Measurements from ENCODE around the gene CDH4. TPM values are rescaled to one million over a fixed set of nuclear protein-coding genes. Genes with fewer than 3 reads are reported as not detected.

CDH4 gene
- total RNA-seq, 2 experiments from 2014 or later, result 0.10 to 0.15 TPM

GRCh38 chr20:61919239-61919638, 667.2 kb downstream of the CDH4 start:
- Mint-ChIP-seq H3K36me3 (ENCODE audit: low read depth) (no peaks in the 10 kb centered on the region), H3K27me3 (ENCODE audit: low read depth) (no peaks in the 10 kb centered on the region), H3K4me3 (no peak overlapping the region), H3K4me1 (ENCODE audit: low read depth) (no peaks in the 10 kb centered on the region), H3K9me3 (no peaks in the 10 kb centered on the region), H3K27ac (no peak overlapping the region)
- intact Hi-C loops (cut with micrococcal nuclease), result no loop called here
- CTCF ChIA-PET, result no interaction called here
- DNase-seq, result no peak

- CTCF ChIA-PET, result no interaction called here
- no peak overlapping the region for H3K27ac Mint-ChIP-seq
- intact Hi-C loops (cut with micrococcal nuclease), result no loop called here
- H3K4me3 Mint-ChIP-seq, result no peak overlapping the region
- H3K36me3 Mint-ChIP-seq (ENCODE audit: low read depth), result no peaks in the 10 kb centered on the region
- no peaks in the 10 kb centered on the region for H3K4me1 Mint-ChIP-seq (ENCODE audit: low read depth)
- no peaks in the 10 kb centered on the region for H3K9me3 Mint-ChIP-seq
- no peak for DNase-seq
- H3K27me3 Mint-ChIP-seq (ENCODE audit: low read depth), result no peaks in the 10 kb centered on the region
These were observed 667.8 kb downstream of the CDH4 start for GRCh38 chr20:61919675-61920365.

GRCh38 chr20:61922411-61922810, 670.4 kb downstream of the CDH4 start:
- DNase-seq, result no peak
- H3K27me3 Mint-ChIP-seq (ENCODE audit: low read depth), result no peaks in the 10 kb centered on the region
- no peaks in the 10 kb centered on the region for H3K9me3 Mint-ChIP-seq
- CTCF ChIA-PET, result no interaction called here
- no peaks in the 10 kb centered on the region for H3K36me3 Mint-ChIP-seq (ENCODE audit: low read depth)
- no peak overlapping the region for H3K27ac Mint-ChIP-seq
- intact Hi-C loops (cut with micrococcal nuclease), result no loop called here
- H3K4me3 Mint-ChIP-seq, result no peak overlapping the region
- H3K4me1 Mint-ChIP-seq (ENCODE audit: low read depth), result no peaks in the 10 kb centered on the region

- no peaks in the 10 kb centered on the region for H3K9me3 Mint-ChIP-seq
- CTCF ChIA-PET, result interaction anchor here (0.9 kb wide), 1 partner anchor 27 kb away, joined by 3 read pairs; no protein-coding TSS in a partner anchor
- H3K27me3 Mint-ChIP-seq (ENCODE audit: low read depth), result no peaks in the 10 kb centered on the region
- intact Hi-C loops (cut with micrococcal nuclease), result no loop called here
- DNase-seq, result no peak
- no peaks in the 10 kb centered on the region for H3K4me1 Mint-ChIP-seq (ENCODE audit: low read depth)
- no peak overlapping the region for H3K27ac Mint-ChIP-seq
- H3K36me3 Mint-ChIP-seq (ENCODE audit: low read depth), result no peaks in the 10 kb centered on the region
- H3K4me3 Mint-ChIP-seq, result no peak overlapping the region
These were observed 670.9 kb downstream of the CDH4 start for GRCh38 chr20:61922936-61923335.

GRCh38 chr20:61923371-61924166, 671.5 kb downstream of the CDH4 start:
- CTCF ChIA-PET, result interaction anchor here (0.9 kb wide), 1 partner anchor 27 kb away, joined by 3 read pairs; no protein-coding TSS in a partner anchor
- H3K4me1 Mint-ChIP-seq (ENCODE audit: low read depth), result no peaks in the 10 kb centered on the region
- H3K36me3 Mint-ChIP-seq (ENCODE audit: low read depth), result no peaks in the 10 kb centered on the region
- no peak overlapping the region for H3K27ac Mint-ChIP-seq
- H3K4me3 Mint-ChIP-seq, result no peak overlapping the region
- intact Hi-C loops (cut with micrococcal nuclease), result no loop called here
- no peaks in the 10 kb centered on the region for H3K9me3 Mint-ChIP-seq
- no peak for DNase-seq
- no peaks in the 10 kb centered on the region for H3K27me3 Mint-ChIP-seq (ENCODE audit: low read depth)

- Mint-ChIP-seq H3K27ac (no peak overlapping the region), H3K36me3 (ENCODE audit: low read depth) (no peaks in the 10 kb centered on the region), H3K4me3 (no peak overlapping the region), H3K27me3 (ENCODE audit: low read depth) (no peaks in the 10 kb centered on the region), H3K9me3 (no peaks in the 10 kb centered on the region), H3K4me1 (ENCODE audit: low read depth) (no peaks in the 10 kb centered on the region)
- intact Hi-C loops (cut with micrococcal nuclease), result no loop called here
- CTCF ChIA-PET, result no interaction called here
- DNase-seq, result no peak
These were observed 672.3 kb downstream of the CDH4 start for GRCh38 chr20:61924211-61924857.

GRCh38 chr20:61924858-61925554, 672.9 kb downstream of the CDH4 start:
- CTCF ChIA-PET, result no interaction called here
- Mint-ChIP-seq H3K4me1 (ENCODE audit: low read depth) (no peaks in the 10 kb centered on the region), H3K36me3 (ENCODE audit: low read depth) (no peaks in the 10 kb centered on the region), H3K4me3 (no peak overlapping the region), H3K27ac (no peak overlapping the region), H3K27me3 (ENCODE audit: low read depth) (no peaks in the 10 kb centered on the region), H3K9me3 (no peaks in the 10 kb centered on the region)
- DNase-seq, result no peak
- intact Hi-C loops (cut with micrococcal nuclease), result no loop called here

GRCh38 chr20:61925555-61926252, 673.6 kb downstream of the CDH4 start:
- H3K27me3 Mint-ChIP-seq (ENCODE audit: low read depth), result no peaks in the 10 kb centered on the region
- no peaks in the 10 kb centered on the region for H3K4me1 Mint-ChIP-seq (ENCODE audit: low read depth)
- H3K9me3 Mint-ChIP-seq, result no peaks in the 10 kb centered on the region
- CTCF ChIA-PET, result no interaction called here
- no peaks in the 10 kb centered on the region for H3K36me3 Mint-ChIP-seq (ENCODE audit: low read depth)
- intact Hi-C loops (cut with micrococcal nuclease), result no loop called here
- no peak overlapping the region for H3K4me3 Mint-ChIP-seq
- no peak overlapping the region for H3K27ac Mint-ChIP-seq
- no peak for DNase-seq

- Mint-ChIP-seq H3K9me3 (no peaks in the 10 kb centered on the region), H3K27me3 (ENCODE audit: low read depth) (no peaks in the 10 kb centered on the region), H3K27ac (no peak overlapping the region), H3K4me1 (ENCODE audit: low read depth) (no peaks in the 10 kb centered on the region), H3K4me3 (no peak overlapping the region), H3K36me3 (ENCODE audit: low read depth) (no peaks in the 10 kb centered on the region)
- DNase-seq, result no peak
- intact Hi-C loops (cut with micrococcal nuclease), result no loop called here
- CTCF ChIA-PET, result no interaction called here
These were observed 674.2 kb downstream of the CDH4 start for GRCh38 chr20:61926253-61926613.

- Mint-ChIP-seq H3K36me3 (ENCODE audit: low read depth) (no peaks in the 10 kb centered on the region), H3K27ac (no peak overlapping the region), H3K4me1 (ENCODE audit: low read depth) (no peaks in the 10 kb centered on the region), H3K27me3 (ENCODE audit: low read depth) (no peaks in the 10 kb centered on the region), H3K4me3 (no peak overlapping the region), H3K9me3 (no peaks in the 10 kb centered on the region)
- no peak for DNase-seq
- intact Hi-C loops (cut with micrococcal nuclease), result no loop called here
- CTCF ChIA-PET, result no interaction called here
These were observed 674.7 kb downstream of the CDH4 start for GRCh38 chr20:61926796-61927192.

GRCh38 chr20:61927193-61927825, 675.2 kb downstream of the CDH4 start:
- CTCF ChIA-PET, result no interaction called here
- Mint-ChIP-seq H3K27me3 (ENCODE audit: low read depth) (no peaks in the 10 kb centered on the region), H3K36me3 (ENCODE audit: low read depth) (no peaks in the 10 kb centered on the region), H3K4me3 (no peak overlapping the region), H3K27ac (no peak overlapping the region), H3K9me3 (no peaks in the 10 kb centered on the region), H3K4me1 (ENCODE audit: low read depth) (no peaks in the 10 kb centered on the region)
- no peak for DNase-seq
- intact Hi-C loops (cut with micrococcal nuclease), result no loop called here
